IPS DF 6.9 (cell line): ENCODE measurements around the gene P2RY8.

Experiments
- DNase-seq: peaks from one replicate; pipeline ENCODE4 v3.0.0-alpha.2; 2013; ENCODE audit warnings: low read depth, low spot score
- H3K27ac ChIP-seq: one replicate; pipeline ENCODE4 v1.5.1; 2013; ENCODE audit warnings: low read length, control low read depth
- H3K27me3 ChIP-seq: 2 replicates; pipeline ENCODE4 v1.6.1; 2013; ENCODE audit warnings: mild to moderate bottlenecking, low read length; ENCODE audit not compliant: control insufficient read depth, insufficient read depth
- H3K36me3 ChIP-seq: 2 replicates; pipeline ENCODE4 v1.6.1; 2013; ENCODE audit warnings: low read length; ENCODE audit not compliant: control insufficient read depth, insufficient read depth
- H3K4me1 ChIP-seq: 2 replicates; pipeline ENCODE4 v1.6.1; 2013; ENCODE audit warnings: low read length; ENCODE audit not compliant: control insufficient read depth, insufficient read depth
- H3K4me3 ChIP-seq: 2 replicates; pipeline ENCODE4 v1.5.1; 2013; ENCODE audit warnings: mild to moderate bottlenecking, low read length
- H3K9me3 ChIP-seq: 2 replicates; pipeline ENCODE4 v1.6.1; 2013; ENCODE audit warnings: low read length, inconsistent platforms; ENCODE audit not compliant: control insufficient read depth, insufficient read depth
- WGBS: extraction: QIAGEN DNeasy Blood & Tissue Kit; methylation state at CpG from one replicate; pipeline ENCODE4 v1.1.7; 2013; ENCODE audit warnings: mixed read lengths, missing lambda C conversion rate; ENCODE audit not compliant: insufficient read length, insufficient coverage; 5-methylcytosine and 5-hydroxymethylcytosine counted together

The P2RY8 gene

GRCh38 chrX:1520350-1520749 is 16.6 kb downstream of the P2RY8 start:
- Histone ChIP-seq H3K27ac (no peak overlapping the region), H3K27me3 (no peaks in the 10 kb centered on the region), H3K4me1 (peaks cover 5% of the 10 kb centered on the region; the same call in 1 of the 2 replicates), H3K4me3 (no peak overlapping the region), H3K36me3 (no peaks in the 10 kb centered on the region), H3K9me3 (no peaks in the 10 kb centered on the region)
- 100% methylated on average over 1 of the region's 2 CpGs for WGBS
- DNase-seq, result no peak

- H3K4me1 ChIP-seq, result peaks cover 5% of the 10 kb centered on the region; the same call in 1 of the 2 replicates
These were observed 17.9 kb downstream of the P2RY8 start for GRCh38 chrX:1519022-1519497.

GRCh38 chrX:1518512-1518911 is 18.5 kb downstream of the P2RY8 start:
- no peak overlapping the region for H3K27ac ChIP-seq
- H3K4me3 ChIP-seq, result no peak overlapping the region
- no peaks in the 10 kb centered on the region for H3K9me3 ChIP-seq
- H3K36me3 ChIP-seq, result no peaks in the 10 kb centered on the region
- no peaks in the 10 kb centered on the region for H3K27me3 ChIP-seq
- peaks cover 5% of the 10 kb centered on the region; the same call in 1 of the 2 replicates for H3K4me1 ChIP-seq
- DNase-seq, result no peak
- no CpG with 5 or more reads among the region's 1 CpG for WGBS

More at GRCh38 chrX:1519022-1519497, 17.9 kb downstream of the P2RY8 start:
- WGBS, result no CpG with 5 or more reads among the region's 2 CpGs
- no peak for DNase-seq
- Histone ChIP-seq H3K4me3 (no peak overlapping the region), H3K36me3 (no peaks in the 10 kb centered on the region), H3K27me3 (no peaks in the 10 kb centered on the region), H3K9me3 (no peaks in the 10 kb centered on the region), H3K27ac (no peak overlapping the region)

- Histone ChIP-seq H3K27ac (no peak overlapping the region), H3K27me3 (no peaks in the 10 kb centered on the region), H3K36me3 (no peaks in the 10 kb centered on the region), H3K9me3 (no peaks in the 10 kb centered on the region), H3K4me1 (peaks cover 3% of the 10 kb centered on the region; the same call in 1 of the 2 replicates), H3K4me3 (no peak overlapping the region)
- no peak for DNase-seq
- no CpG with 5 or more reads among the region's 9 CpGs for WGBS
These were observed 20.3 kb downstream of the P2RY8 start for GRCh38 chrX:1516596-1517104.

GRCh38 chrX:1511829-1512228 is 25.2 kb downstream of the P2RY8 start:
- Histone ChIP-seq H3K4me3 (no peak overlapping the region), H3K27ac (no peak overlapping the region), H3K9me3 (no peaks in the 10 kb centered on the region), H3K36me3 (no peaks in the 10 kb centered on the region), H3K27me3 (no peaks in the 10 kb centered on the region), H3K4me1 (no peaks in the 10 kb centered on the region)
- no CpG with 5 or more reads among the region's 5 CpGs for WGBS
- DNase-seq, result no peak

GRCh38 chrX:1511150-1511549 is 25.8 kb downstream of the P2RY8 start:
- WGBS, result no CpG with 5 or more reads among the region's 5 CpGs
- H3K4me3 ChIP-seq, result no peak overlapping the region
- no peaks in the 10 kb centered on the region for H3K27me3 ChIP-seq
- DNase-seq, result no peak
- H3K9me3 ChIP-seq, result no peaks in the 10 kb centered on the region
- no peaks in the 10 kb centered on the region for H3K4me1 ChIP-seq
- H3K27ac ChIP-seq, result no peak overlapping the region
- H3K36me3 ChIP-seq, result no peaks in the 10 kb centered on the region

GRCh38 chrX:1507511-1508463 is 29.2 kb downstream of the P2RY8 start:
- no peak overlapping the region for H3K27ac ChIP-seq
- DNase-seq, result no peak
- H3K36me3 ChIP-seq, result no peaks in the 10 kb centered on the region
- H3K27me3 ChIP-seq, result no peaks in the 10 kb centered on the region
- H3K4me3 ChIP-seq, result no peak overlapping the region
- WGBS, result no CpG with 5 or more reads among the region's 40 CpGs
- H3K9me3 ChIP-seq, result no peaks in the 10 kb centered on the region
- H3K4me1 ChIP-seq, result no peaks in the 10 kb centered on the region

- Histone ChIP-seq H3K27ac (no peak overlapping the region), H3K4me1 (no peaks in the 10 kb centered on the region; the same call in 1 of the 2 replicates), H3K36me3 (no peaks in the 10 kb centered on the region), H3K4me3 (no peak overlapping the region), H3K27me3 (no peaks in the 10 kb centered on the region), H3K9me3 (no peaks in the 10 kb centered on the region)
- no CpG with 5 or more reads among the region's 15 CpGs for WGBS
- no peak for DNase-seq
These were observed 30.1 kb downstream of the P2RY8 start for GRCh38 chrX:1506916-1507315.

GRCh38 chrX:1502853-1503252 is 34.1 kb downstream of the P2RY8 start:
- no peaks in the 10 kb centered on the region for H3K27me3 ChIP-seq
- H3K4me1 ChIP-seq, result no peaks in the 10 kb centered on the region; the same call in 1 of the 2 replicates
- no CpG with 5 or more reads among the region's 8 CpGs for WGBS
- no peaks in the 10 kb centered on the region for H3K9me3 ChIP-seq
- H3K4me3 ChIP-seq, result no peak overlapping the region
- no peaks in the 10 kb centered on the region for H3K36me3 ChIP-seq
- no peak for DNase-seq
- no peak overlapping the region for H3K27ac ChIP-seq

GRCh38 chrX:1502241-1502640 is 34.7 kb downstream of the P2RY8 start:
- no peak for DNase-seq
- WGBS, result no CpG with 5 or more reads among the region's 12 CpGs
- no peaks in the 10 kb centered on the region for H3K9me3 ChIP-seq
- no peaks in the 10 kb centered on the region; the same call in 1 of the 2 replicates for H3K4me1 ChIP-seq
- no peaks in the 10 kb centered on the region for H3K27me3 ChIP-seq
- H3K36me3 ChIP-seq, result no peaks in the 10 kb centered on the region
- H3K4me3 ChIP-seq, result no peak overlapping the region
- H3K27ac ChIP-seq, result no peak overlapping the region
